CD4-positive, alpha-beta T cell (primary cell): ENCODE results near the gene BTF3. TPM values are rescaled to one million over a fixed set of nuclear protein-coding genes. Genes with fewer than 3 reads are reported as not detected.

Source experiments
- ATAC-seq: fragments of 200-7000 bp; cut with Tn5 transposase; one replicate; pipeline ENCODE4 v1.10.0; 2022; ENCODE audit warnings: mild to moderate bottlenecking; ENCODE audit not compliant: poor library complexity
- CTCF ChIA-PET: fragments of 350-600 bp; sonication (Branson Sonifier 250); formaldehyde crosslinking; loops from one replicate; lab custom pipeline; 2021; ENCODE audit warnings: antibody characterized with exemption, inconsistent platforms; lab: Charles Lee
- POLR2A ChIA-PET: fragments of 350-600 bp; sonication (Branson Sonifier 250); formaldehyde crosslinking; loops from one replicate; lab custom pipeline; 2021; ENCODE audit warnings: antibody characterized with exemption, inconsistent platforms; lab: Charles Lee
- DNase-seq, 14 experiments: peaks; one replicate each; pipeline ENCODE4 v3.0.0-alpha.2; 2013 to 2020; ENCODE audit warnings: mixed read lengths in 2 of 14
- H3K27ac ChIP-seq, 2 donors: one replicate each; pipeline versions ENCODE4 v1.5.1 to v1.7.0; 2013; ENCODE audit warnings: low read length in 2 of 2, low read depth in 1 of 2, mild to moderate bottlenecking in 1 of 2
- H3K27me3 ChIP-seq, 2 experiments: 1 replicate in 1 of 2; 2 replicates in 1 of 2; pipeline versions ENCODE4 v1.6.1 to v1.7.0; 2013; ENCODE audit warnings: low read length in 2 of 2, control low read depth in 1 of 2, mild to moderate bottlenecking in 1 of 2, moderate library complexity in 1 of 2; ENCODE audit not compliant: insufficient read depth in 2 of 2, control insufficient read depth in 1 of 2
- H3K36me3 ChIP-seq: one replicate; pipeline ENCODE4 v1.6.1; 2013; ENCODE audit warnings: low read length, control low read depth; ENCODE audit not compliant: insufficient read depth
- H3K4me1 ChIP-seq: one replicate; pipeline ENCODE4 v1.6.1; 2013; ENCODE audit warnings: low read length, control low read depth; ENCODE audit not compliant: insufficient read depth
- H3K4me3 ChIP-seq: one replicate; pipeline ENCODE4 v1.5.1; 2013; ENCODE audit warnings: mild to moderate bottlenecking, low read length, moderate library complexity
- H3K9me3 ChIP-seq, 2 experiments: 1 replicate in 1 of 2; 2 replicates in 1 of 2; pipeline versions ENCODE4 v1.6.1 to v1.7.0; 2013; ENCODE audit warnings: low read length in 2 of 2, mild to moderate bottlenecking in 2 of 2, control low read depth in 1 of 2, moderate library complexity in 1 of 2; ENCODE audit not compliant: control insufficient read depth in 1 of 2, insufficient read depth in 1 of 2
- H3K27ac Mint-ChIP-seq: one replicate; pipeline ENCODE4 v1.8.0; 2020; ENCODE audit warnings: mixed read lengths
- H3K27me3 Mint-ChIP-seq: one replicate; pipeline ENCODE4 v1.8.0; 2021; ENCODE audit warnings: mixed read lengths
- H3K36me3 Mint-ChIP-seq: one replicate; pipeline ENCODE4 v1.8.0; 2021; ENCODE audit warnings: low read depth, mixed read lengths
- H3K4me1 Mint-ChIP-seq: one replicate; pipeline ENCODE4 v1.8.0; 2021; ENCODE audit warnings: low read depth, mixed read lengths
- H3K4me3 Mint-ChIP-seq: one replicate; pipeline ENCODE4 v1.8.0; 2020; ENCODE audit warnings: mild to moderate bottlenecking, mixed read lengths
- H3K9me3 Mint-ChIP-seq: one replicate; pipeline ENCODE4 v1.8.0; 2020; ENCODE audit warnings: mixed read lengths
- intact Hi-C, 2 experiments: fragments of 100-400 bp; cut with DNase I in 1 of 2; cut with micrococcal nuclease in 1 of 2; formaldehyde crosslinking; loops; one replicate each; pipeline versions ENCODE4 v1.15.1 to v1.9.0; 2023 to 2025; cut with DNase I, micrococcal nuclease
- polyA plus RNA-seq, 2 donors: library from polyadenylated mRNA; unstranded; fragments of 120-200 nt; gene quantifications; one replicate each; pipeline ENCODE4 v1.2.1, GENCODE V29; 2013
- total RNA-seq, 174 experiments: library from RNA in 2 of 174; stranded (reverse) in 2 of 174; gene quantifications; one replicate each; pipeline ENCODE4 v1.2.3 and lab custom pipeline; 2021 to 2026
- TF ChIP-seq, protein P1 (sequence below): fragments of 200-600 bp; IDR thresholded peaks from one replicate; pipeline ENCODE4 v1.8.0; 2022; ENCODE audit warnings: antibody characterized with exemption, mild to moderate bottlenecking

BTF3 gene
- total RNA-seq (100 to 1,000 TPM; 756 to 769 TPM), total RNA-seq (lab: John Stamatoyannopoulos, UW) (281 to 715 (median 471) reads per million in 172 experiments)
- polyA plus RNA-seq (2013, experiment 1 of 2): 1,105 TPM
- 922 TPM for polyA plus RNA-seq (2013, experiment 2 of 2)

DNA sequence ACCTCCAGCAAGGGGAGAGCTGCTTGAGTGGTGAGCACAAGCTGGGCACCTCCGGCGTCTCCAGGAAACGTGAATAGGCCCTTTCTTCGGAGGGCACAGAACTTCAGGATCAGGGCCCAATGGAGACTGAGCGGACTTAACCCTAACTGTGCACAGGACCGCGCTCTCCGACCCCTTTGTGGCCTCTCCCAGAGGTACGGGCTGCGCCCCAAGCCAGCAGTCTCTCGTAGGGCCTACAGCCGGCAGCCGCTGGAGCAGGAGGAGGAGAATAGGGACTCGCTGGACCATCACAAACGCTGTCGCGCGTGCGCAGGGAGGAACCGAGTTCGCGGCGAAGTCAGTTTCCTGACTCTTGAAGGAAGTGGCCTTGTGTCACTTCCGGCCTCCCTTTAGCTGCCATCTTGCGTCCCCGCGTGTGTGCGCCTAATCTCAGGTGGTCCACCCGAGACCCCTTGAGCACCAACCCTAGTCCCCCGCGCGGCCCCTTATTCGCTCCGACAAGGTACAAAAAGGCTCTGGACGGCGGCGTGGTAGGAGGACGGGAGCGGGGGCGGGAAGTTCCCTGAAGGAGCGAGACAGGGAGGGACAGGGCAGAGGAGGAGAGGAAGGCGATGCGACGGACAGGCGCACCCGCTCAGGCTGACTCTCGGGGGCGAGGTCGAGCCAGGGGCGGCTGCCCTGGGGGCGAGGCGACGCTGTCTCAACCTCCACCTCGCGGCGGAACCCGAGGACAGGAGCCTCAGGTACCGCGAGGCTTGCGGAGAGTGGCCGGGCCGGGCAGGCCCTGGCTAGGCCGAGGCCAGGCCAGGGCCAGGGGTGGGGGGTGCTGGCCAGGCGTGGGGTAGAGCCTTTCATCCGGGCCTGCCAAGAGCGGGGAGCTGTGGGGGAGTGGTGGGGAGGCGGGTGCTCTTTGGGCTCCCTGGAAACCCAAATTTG lies at the start of gene BTF3:
Gene BTF3 (plus strand): TSS at position 386 of the 936 bp plus-strand sequence. CDS start 226 bp downstream, at position 612.
- H3K4me1 ChIP-seq: peaks cover 21% of the 10 kb centered on the region
- H3K4me1 Mint-ChIP-seq: peaks cover 45% of the 10 kb centered on the region
- H3K9me3 Mint-ChIP-seq: no peaks in the 10 kb centered on the region
- intact Hi-C loops: loop anchor here (2.0 to 10.0 kb wide), 4 partner anchors 46 to 1176 kb away; partner anchors contain the start of genes MRPS27 (in 1 of the 2), PTCD2 (in 1 of the 2) and TNPO1 (in 1 of the 2)
- ChIA-PET POLR2A (interaction anchor here (0.5 to 2.5 kb wide), 18 partner anchors 11 to 1738 kb away, joined by 3 to 22 read pairs (median 4); partner anchors contain the start of genes ANKRA2, ANKRD31, GFM2 and MRPS27), CTCF (interaction anchor here (1.4 kb wide), 1 partner anchor 47 kb away, joined by 5 read pairs; no protein-coding TSS in a partner anchor)
- TF ChIP-seq, protein P1, sequence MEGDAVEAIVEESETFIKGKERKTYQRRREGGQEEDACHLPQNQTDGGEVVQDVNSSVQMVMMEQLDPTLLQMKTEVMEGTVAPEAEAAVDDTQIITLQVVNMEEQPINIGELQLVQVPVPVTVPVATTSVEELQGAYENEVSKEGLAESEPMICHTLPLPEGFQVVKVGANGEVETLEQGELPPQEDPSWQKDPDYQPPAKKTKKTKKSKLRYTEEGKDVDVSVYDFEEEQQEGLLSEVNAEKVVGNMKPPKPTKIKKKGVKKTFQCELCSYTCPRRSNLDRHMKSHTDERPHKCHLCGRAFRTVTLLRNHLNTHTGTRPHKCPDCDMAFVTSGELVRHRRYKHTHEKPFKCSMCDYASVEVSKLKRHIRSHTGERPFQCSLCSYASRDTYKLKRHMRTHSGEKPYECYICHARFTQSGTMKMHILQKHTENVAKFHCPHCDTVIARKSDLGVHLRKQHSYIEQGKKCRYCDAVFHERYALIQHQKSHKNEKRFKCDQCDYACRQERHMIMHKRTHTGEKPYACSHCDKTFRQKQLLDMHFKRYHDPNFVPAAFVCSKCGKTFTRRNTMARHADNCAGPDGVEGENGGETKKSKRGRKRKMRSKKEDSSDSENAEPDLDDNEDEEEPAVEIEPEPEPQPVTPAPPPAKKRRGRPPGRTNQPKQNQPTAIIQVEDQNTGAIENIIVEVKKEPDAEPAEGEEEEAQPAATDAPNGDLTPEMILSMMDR: no peak
- no peaks in the 10 kb centered on the region for H3K9me3 ChIP-seq
- H3K36me3 ChIP-seq: peaks cover 26% of the 10 kb centered on the region
- peak within 1 kb of the TSS; percentile 99 for H3K4me3 Mint-ChIP-seq
- H3K4me3 ChIP-seq: peak within 1 kb of the TSS; percentile 88
- H3K27me3 Mint-ChIP-seq: peaks cover 12% of the 10 kb centered on the region
- peak within 1 kb of the TSS; percentile 97 for H3K27ac ChIP-seq
- peak within 1 kb of the TSS; percentile 100 for H3K27ac Mint-ChIP-seq
- DNase-seq (peak; percentile 86 to 97 (median 90)), ATAC-seq (peak; percentile 90)
- H3K36me3 Mint-ChIP-seq: peaks cover 54% of the 10 kb centered on the region
- peaks cover 0 to 5% of the 10 kb centered on the region in 2 experiments for H3K27me3 ChIP-seq

DNA sequence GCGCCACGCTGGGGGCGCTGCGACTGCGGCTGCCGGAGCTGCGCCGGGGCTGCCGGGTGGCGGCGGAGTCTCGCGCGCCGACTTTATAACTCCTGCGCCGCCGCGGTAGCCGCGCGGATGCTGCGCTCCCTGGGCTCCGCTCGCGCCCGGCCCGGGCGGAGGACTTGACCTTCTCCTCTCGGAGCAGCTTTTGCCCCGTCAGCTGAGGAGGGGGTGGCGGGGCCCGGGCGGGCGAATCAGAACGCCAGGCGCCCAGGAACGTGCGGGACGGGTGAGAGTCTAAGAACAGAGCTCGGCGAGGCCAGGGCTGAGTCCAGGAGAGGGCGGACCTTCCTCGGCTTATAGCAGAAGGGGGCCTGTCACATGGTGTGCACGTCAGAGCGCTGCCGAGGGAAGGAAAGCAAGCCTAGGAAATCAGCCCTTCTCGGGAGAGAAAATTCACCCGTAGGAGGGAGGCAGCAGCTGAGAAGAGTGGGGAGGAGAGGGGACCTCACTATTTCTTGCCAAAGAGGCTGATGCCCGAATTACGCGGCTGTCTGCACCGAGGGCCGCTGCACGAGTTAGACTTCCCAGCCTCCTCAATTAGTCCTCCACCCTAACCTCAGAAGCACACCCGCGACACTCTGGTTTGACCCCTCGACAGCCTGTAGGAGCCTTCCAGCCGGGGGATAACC lies 49.6 kb upstream of the BTF3 start, which contains the start of gene FOXD1:
Gene FOXD1 (minus strand): TSS at position 315 of the 674 bp plus-strand sequence. CDS start 415 bp downstream, outside the sequence.
- H3K27ac Mint-ChIP-seq: peak within 1 kb of the TSS; percentile 68
- peaks cover 6% of the 10 kb centered on the region for H3K36me3 Mint-ChIP-seq
- peaks cover 2% of the 10 kb centered on the region for H3K9me3 Mint-ChIP-seq
- H3K27ac ChIP-seq: no peak within 1 kb of the TSS
- H3K4me1 Mint-ChIP-seq: peaks cover 20% of the 10 kb centered on the region
- peak within 1 kb of the TSS; percentile 54 for H3K4me3 ChIP-seq
- peak in 6 of 14 experiments; percentile 26 to 63 (median 46) for DNase-seq
- ChIA-PET POLR2A (interaction anchor here (1.0 to 2.4 kb wide), 2 partner anchors 61 to 233 kb away, joined by 4 to 8 read pairs; no protein-coding TSS in a partner anchor), CTCF (interaction anchor here (1.3 kb wide), 1 partner anchor 41 kb away, joined by 3 read pairs; no protein-coding TSS in a partner anchor)
- TF ChIP-seq, protein P1: no peak
- H3K4me1 ChIP-seq: peaks cover 41% of the 10 kb centered on the region
- peaks cover 5 to 41% of the 10 kb centered on the region in 2 experiments for H3K9me3 ChIP-seq
- H3K27me3 ChIP-seq: peaks cover 65 to 84% of the 10 kb centered on the region in 2 experiments
- peak within 1 kb of the TSS; percentile 88 for H3K4me3 Mint-ChIP-seq
- H3K36me3 ChIP-seq: no peaks in the 10 kb centered on the region
- H3K27me3 Mint-ChIP-seq: peaks cover 87% of the 10 kb centered on the region
- intact Hi-C loops: loop anchor here in 1 of 2 experiments (2.0 kb wide), 1 partner anchor 492 kb away; the partner anchor contains the start of gene FCHO2
- ATAC-seq: peak; percentile 29
